A673 (cell line): Measurements from ENCODE around the gene MDM1. TPM values are rescaled to one million over a fixed set of nuclear protein-coding genes. Genes with fewer than 3 reads are reported as not detected.

Experiments
- BruUV-seq: library from RNA; stranded (reverse); fragments of 400-500 nt; replicated peaks from 2 replicates; lab custom pipeline; 2021; lab: Mats Ljungman, UMichigan
- CTCF ChIA-PET: fragments of 300-600 bp; sonication (Branson Sonifier 250); formaldehyde crosslinking; loops from one replicate; lab custom pipeline; 2022; ENCODE audit warnings: antibody characterized with exemption; lab: Charles Lee
- POLR2A ChIA-PET: fragments of 300-600 bp; sonication (Branson Sonifier 250); formaldehyde crosslinking; loops from one replicate; lab custom pipeline; 2022; ENCODE audit warnings: antibody characterized with exemption; ENCODE audit not compliant: low non-redundant PET; lab: Charles Lee
- DNase-seq: peaks from one replicate; pipeline ENCODE4 v3.0.0-alpha.2; 2015; ENCODE audit warnings: low spot score
- H3K27ac ChIP-seq: fragments of 200-600 bp; sonication (generic); 2 replicates; pipeline ENCODE4 v1.5.1; 2016; ENCODE audit warnings: mixed run types, low read depth, mild to moderate bottlenecking, mixed read lengths, antibody characterized with exemption, low read length; ENCODE audit not compliant: poor library complexity, severe bottlenecking
- H3K27me3 ChIP-seq: fragments of 200-600 bp; sonication (generic); replicated peaks from 2 replicates; pipeline ENCODE4 v1.6.1; 2017; ENCODE audit warnings: mixed run types, low read depth, mild to moderate bottlenecking, mixed read lengths, antibody characterized with exemption, low read length; ENCODE audit not compliant: insufficient read depth, poor library complexity
- H3K36me3 ChIP-seq: fragments of 200-600 bp; sonication (generic); 2 replicates; pipeline ENCODE4 v1.6.1; 2016; ENCODE audit warnings: mixed run types, mild to moderate bottlenecking, mixed read lengths, antibody characterized with exemption, low read length; ENCODE audit not compliant: insufficient read depth, poor library complexity, severe bottlenecking
- H3K4me1 ChIP-seq: fragments of 200-600 bp; sonication (generic); 2 replicates; pipeline ENCODE4 v1.6.1; 2017; ENCODE audit warnings: mixed run types, mild to moderate bottlenecking, mixed read lengths, antibody characterized with exemption, low read length; ENCODE audit not compliant: insufficient read depth, poor library complexity, severe bottlenecking
- H3K4me3 ChIP-seq: fragments of 200-600 bp; sonication (generic); 2 replicates; pipeline ENCODE4 v1.5.1; 2016; ENCODE audit warnings: low read depth, mixed run types, mild to moderate bottlenecking, mixed read lengths, low read length; ENCODE audit not compliant: poor library complexity, severe bottlenecking
- H3K9me3 ChIP-seq: fragments of 200-600 bp; sonication (generic); 2 replicates; pipeline ENCODE4 v1.6.1; 2016; ENCODE audit warnings: mixed run types, low read depth, mild to moderate bottlenecking, mixed read lengths, antibody characterized with exemption, low read length; ENCODE audit not compliant: poor library complexity, severe bottlenecking
- EZH2 ChIP-seq: fragments of 200-600 bp; sonication (generic); IDR thresholded peaks from 2 replicates; pipeline ENCODE4 v1.6.1; 2017; ENCODE audit warnings: borderline replicate concordance, low read depth, mild to moderate bottlenecking, mixed read lengths, antibody characterized with exemption, low read length; ENCODE audit not compliant: poor library complexity, severe bottlenecking
- intact Hi-C: fragments of 100-400 bp; cut with micrococcal nuclease; formaldehyde crosslinking; loops from one replicate; pipeline ENCODE4 v1.10.0; 2022; ENCODE audit not compliant: unreplicated experiment
- total RNA-seq: library from RNA; stranded (reverse); gene quantifications from 2 replicates; pipeline ENCODE4 v1.2.3, GENCODE V29; 2021
- TF ChIP-seq, protein P1 (sequence below): fragments of 300-800, 200-600 bp; sonication (generic); conservative IDR thresholded peaks from 2 replicates; pipeline ENCODE4 v1.5.1; 2017; ENCODE audit warnings: low read depth, mild to moderate bottlenecking, antibody characterized with exemption, low read length, moderate library complexity, mixed read lengths

Gene MDM1
- total RNA-seq, 1 experiment from 2014 or later, result 18.6 TPM

DNA sequence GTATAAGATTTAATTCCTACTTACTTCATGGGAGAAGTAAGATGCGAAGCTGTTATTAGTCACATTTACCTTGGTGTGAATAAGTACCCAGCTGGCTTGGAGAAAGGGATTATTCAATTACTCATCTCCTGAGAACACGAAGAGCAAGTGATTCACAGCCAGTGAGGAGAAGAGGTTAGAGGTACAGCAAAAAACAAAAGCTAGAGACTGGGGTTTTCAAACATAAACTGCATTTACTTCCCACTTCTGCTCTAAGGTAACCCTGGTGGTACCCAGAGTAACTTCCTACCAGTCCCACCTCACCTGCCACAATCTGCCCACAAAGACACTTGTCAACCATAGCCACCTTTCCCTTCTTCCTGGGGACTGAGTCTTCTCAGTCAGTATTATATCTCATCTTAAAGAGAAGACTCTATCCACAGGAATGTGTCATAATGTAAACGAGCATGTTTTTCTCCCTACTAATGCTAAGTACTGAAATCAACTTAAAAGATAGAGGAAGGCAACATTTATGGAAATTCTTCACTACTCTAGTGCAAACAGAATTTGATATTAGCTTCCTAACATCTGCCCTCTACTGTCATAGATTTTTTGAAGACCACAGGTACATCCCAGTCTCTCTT is 72.7 kb downstream of the MDM1 start:
- H3K4me1 ChIP-seq, result no peaks in the 10 kb centered on the region
- intact Hi-C loops, result no loop called here
- H3K27ac ChIP-seq, result no peak overlapping the region
- DNase-seq, result no peak
- ChIA-PET CTCF (no interaction called here), POLR2A (no interaction called here)
- no peak overlapping the region for H3K4me3 ChIP-seq
- H3K36me3 ChIP-seq, result no peaks in the 10 kb centered on the region
- no TSS peak for BruUV-seq
- H3K27me3 ChIP-seq, result peaks cover 24% of the 10 kb centered on the region
- TF ChIP-seq, protein P1, sequence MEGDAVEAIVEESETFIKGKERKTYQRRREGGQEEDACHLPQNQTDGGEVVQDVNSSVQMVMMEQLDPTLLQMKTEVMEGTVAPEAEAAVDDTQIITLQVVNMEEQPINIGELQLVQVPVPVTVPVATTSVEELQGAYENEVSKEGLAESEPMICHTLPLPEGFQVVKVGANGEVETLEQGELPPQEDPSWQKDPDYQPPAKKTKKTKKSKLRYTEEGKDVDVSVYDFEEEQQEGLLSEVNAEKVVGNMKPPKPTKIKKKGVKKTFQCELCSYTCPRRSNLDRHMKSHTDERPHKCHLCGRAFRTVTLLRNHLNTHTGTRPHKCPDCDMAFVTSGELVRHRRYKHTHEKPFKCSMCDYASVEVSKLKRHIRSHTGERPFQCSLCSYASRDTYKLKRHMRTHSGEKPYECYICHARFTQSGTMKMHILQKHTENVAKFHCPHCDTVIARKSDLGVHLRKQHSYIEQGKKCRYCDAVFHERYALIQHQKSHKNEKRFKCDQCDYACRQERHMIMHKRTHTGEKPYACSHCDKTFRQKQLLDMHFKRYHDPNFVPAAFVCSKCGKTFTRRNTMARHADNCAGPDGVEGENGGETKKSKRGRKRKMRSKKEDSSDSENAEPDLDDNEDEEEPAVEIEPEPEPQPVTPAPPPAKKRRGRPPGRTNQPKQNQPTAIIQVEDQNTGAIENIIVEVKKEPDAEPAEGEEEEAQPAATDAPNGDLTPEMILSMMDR, result no peak
- no peak for TF ChIP-seq EZH2
- H3K9me3 ChIP-seq, result no peaks in the 10 kb centered on the region

DNA sequence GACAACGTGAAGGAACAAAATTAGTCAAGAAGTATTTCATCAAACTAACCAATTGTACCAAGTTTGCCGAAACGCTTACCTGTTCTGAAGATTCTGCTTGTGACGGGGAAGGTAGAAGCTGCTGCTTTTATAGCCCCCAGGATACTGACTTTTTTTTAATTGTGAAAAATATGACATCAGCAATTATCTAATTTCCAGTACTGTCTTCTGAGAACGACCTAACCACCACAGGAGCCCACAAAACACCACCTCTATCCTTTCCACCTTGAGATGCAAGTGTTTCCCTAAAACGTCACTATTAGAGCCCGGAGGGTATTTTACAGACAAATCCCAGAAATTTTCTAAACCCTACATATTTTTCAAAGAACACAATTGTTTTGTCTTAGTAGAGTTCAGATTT is 78.7 kb downstream of the MDM1 start, which contains the start of gene IL22:
IL22 (minus strand) TSS at position 101 of the 400 bp plus-strand sequence. CDS start 156 bp downstream, outside the sequence.
- BruUV-seq, result no TSS peak
- POLR2A ChIA-PET, result no interaction called here
- Histone ChIP-seq H3K27me3 (peaks cover 14% of the 10 kb centered on the region), H3K9me3 (no peaks in the 10 kb centered on the region), H3K4me1 (no peaks in the 10 kb centered on the region), H3K27ac (no peak within 1 kb of the TSS), H3K36me3 (no peaks in the 10 kb centered on the region), H3K4me3 (no peak within 1 kb of the TSS)
- CTCF ChIA-PET, result no interaction called here
- TF ChIP-seq, protein P1, result no peak
- TF ChIP-seq EZH2, result no peak
- DNase-seq, result no peak
- intact Hi-C loops, result no loop called here

DNA sequence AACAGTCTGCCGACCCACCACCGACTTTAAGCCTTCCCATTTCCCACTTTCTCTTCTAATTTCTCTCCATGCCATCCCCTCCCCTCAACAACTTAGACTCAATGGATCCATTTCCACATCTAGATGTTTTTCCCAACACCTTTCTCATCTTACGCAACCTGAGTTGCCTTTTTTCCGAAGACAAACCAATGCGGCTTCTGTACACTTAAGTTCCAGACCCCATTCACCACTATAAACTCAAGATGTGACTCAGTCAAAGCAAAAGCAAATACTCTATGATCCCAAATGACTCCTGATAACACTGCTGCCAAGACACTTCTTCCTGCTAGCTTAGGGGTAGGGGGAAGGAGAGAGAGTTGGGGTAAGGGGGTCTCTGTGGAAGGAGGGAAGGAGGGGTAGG is 80.1 kb downstream of the MDM1 start:
- no TSS peak for BruUV-seq
- no peak for TF ChIP-seq EZH2
- TF ChIP-seq, protein P1, result no peak
- no peak overlapping the region for H3K27ac ChIP-seq
- POLR2A ChIA-PET, result no interaction called here
- intact Hi-C loops, result no loop called here
- H3K36me3 ChIP-seq, result no peaks in the 10 kb centered on the region
- peaks cover 6% of the 10 kb centered on the region for H3K9me3 ChIP-seq
- no peaks in the 10 kb centered on the region for H3K4me1 ChIP-seq
- no peak for DNase-seq
- peaks cover 14% of the 10 kb centered on the region for H3K27me3 ChIP-seq
- no peak overlapping the region for H3K4me3 ChIP-seq
- CTCF ChIA-PET, result no interaction called here
